Nephron progenitor cell (in vitro differentiated cells): Measurements from ENCODE around the gene UMPS.

Experiments used
- DNase-seq: peaks from one replicate; pipeline ENCODE4 v3.0.0; 2021
- H3K27ac Mint-ChIP-seq: 2 replicates; pipeline ENCODE4 v1.8.0; 2021; ENCODE audit warnings: mild to moderate bottlenecking, moderate library complexity, mixed read lengths
- H3K27me3 Mint-ChIP-seq: 2 replicates; pipeline ENCODE4 v1.8.0; 2021; ENCODE audit warnings: mild to moderate bottlenecking, low read depth, mixed read lengths; ENCODE audit not compliant: poor library complexity
- H3K36me3 Mint-ChIP-seq: 2 replicates; pipeline ENCODE4 v1.8.0; 2021; ENCODE audit warnings: low read depth, mixed read lengths
- H3K4me1 Mint-ChIP-seq: 2 replicates; pipeline ENCODE4 v1.8.0; 2021; ENCODE audit warnings: mixed read lengths
- H3K4me3 Mint-ChIP-seq: 2 replicates; pipeline ENCODE4 v1.8.0; 2021; ENCODE audit warnings: mild to moderate bottlenecking, moderate library complexity, mixed read lengths
- H3K9me3 Mint-ChIP-seq: 2 replicates; pipeline ENCODE4 v1.8.0; 2021; ENCODE audit warnings: mild to moderate bottlenecking, moderate library complexity, mixed read lengths
- CTCF ChIP-seq: fragments of 200-600 bp; sonication (generic); IDR thresholded peaks from 2 replicates; pipeline ENCODE4 v1.5.0; 2021; ENCODE audit warnings: antibody characterized with exemption

UMPS gene

GRCh38 chr3:124730129-124730940, at the start of gene UMPS:
TSS of gene UMPS (plus strand) at chr3:124730452. CDS start at chr3:124730472, 20 bp downstream.
- Mint-ChIP-seq H3K36me3 (peaks cover 15% of the 10 kb centered on the region), H3K4me1 (peaks cover 41% of the 10 kb centered on the region), H3K9me3 (no peaks in the 10 kb centered on the region), H3K27me3 (peaks cover 30% of the 10 kb centered on the region), H3K4me3 (peak within 1 kb of the TSS; percentile 100), H3K27ac (peak within 1 kb of the TSS; percentile 99)
- TF ChIP-seq CTCF: no peak
- peak; percentile 95 for DNase-seq

GRCh38 chr3:124680521-124680920, 49.7 kb upstream of the UMPS start:
- Mint-ChIP-seq H3K36me3 (peaks cover 34% of the 10 kb centered on the region), H3K27me3 (peaks cover 3% of the 10 kb centered on the region), H3K4me1 (peaks cover 6% of the 10 kb centered on the region), H3K9me3 (no peaks in the 10 kb centered on the region), H3K4me3 (no peak overlapping the region), H3K27ac (no peak overlapping the region)
- no peak for TF ChIP-seq CTCF
- no peak for DNase-seq

- TF ChIP-seq CTCF: no peak
- H3K27ac Mint-ChIP-seq: no peak overlapping the region
- peaks cover 9% of the 10 kb centered on the region for H3K4me1 Mint-ChIP-seq
- H3K4me3 Mint-ChIP-seq: no peak overlapping the region
- peaks cover 19% of the 10 kb centered on the region for H3K36me3 Mint-ChIP-seq
- no peaks in the 10 kb centered on the region for H3K9me3 Mint-ChIP-seq
- DNase-seq: no peak
- peaks cover 3% of the 10 kb centered on the region for H3K27me3 Mint-ChIP-seq
These were observed 48.0 kb upstream of the UMPS start for GRCh38 chr3:124682263-124682662.

- no peak overlapping the region for H3K4me3 Mint-ChIP-seq
- no peak for DNase-seq
- no peak overlapping the region for H3K27ac Mint-ChIP-seq
- H3K4me1 Mint-ChIP-seq: peaks cover 9% of the 10 kb centered on the region
- peaks cover 4% of the 10 kb centered on the region for H3K36me3 Mint-ChIP-seq
- H3K27me3 Mint-ChIP-seq: peaks cover 10% of the 10 kb centered on the region
- no peak for TF ChIP-seq CTCF
- no peaks in the 10 kb centered on the region for H3K9me3 Mint-ChIP-seq
These were observed 45.8 kb upstream of the UMPS start for GRCh38 chr3:124684459-124684858.

GRCh38 chr3:124685067-124685466, 45.2 kb upstream of the UMPS start:
- TF ChIP-seq CTCF: no peak
- peak overlapping the region; percentile 49 for H3K27ac Mint-ChIP-seq

GRCh38 chr3:124685481-124685880, 44.8 kb upstream of the UMPS start:
- Mint-ChIP-seq H3K4me3 (no peak overlapping the region), H3K36me3 (no peaks in the 10 kb centered on the region), H3K9me3 (no peaks in the 10 kb centered on the region), H3K27me3 (peaks cover 10% of the 10 kb centered on the region), H3K27ac (peak overlapping the region; percentile 10), H3K4me1 (peaks cover 9% of the 10 kb centered on the region)
- DNase-seq: no peak
- TF ChIP-seq CTCF: no peak

More at GRCh38 chr3:124685067-124685466, 45.2 kb upstream of the UMPS start:
- no peak for DNase-seq
- H3K27me3 Mint-ChIP-seq: peaks cover 10% of the 10 kb centered on the region
- H3K36me3 Mint-ChIP-seq: no peaks in the 10 kb centered on the region
- H3K4me3 Mint-ChIP-seq: no peak overlapping the region
- no peaks in the 10 kb centered on the region for H3K9me3 Mint-ChIP-seq
- peaks cover 9% of the 10 kb centered on the region for H3K4me1 Mint-ChIP-seq
